NCI-H146 (cell line): Measurements from ENCODE around the gene TAS2R41.
"Not testable (repeated sequence)": the region's sequence is repeated elsewhere in the genome, so short reads cannot be mapped to it uniquely, and the experiment has no call there.

Source experiments
- DNase-seq: peaks from one replicate; lab custom pipeline; 2025; lab: John Stamatoyannopoulos, UW

The TAS2R41 gene

DNA sequence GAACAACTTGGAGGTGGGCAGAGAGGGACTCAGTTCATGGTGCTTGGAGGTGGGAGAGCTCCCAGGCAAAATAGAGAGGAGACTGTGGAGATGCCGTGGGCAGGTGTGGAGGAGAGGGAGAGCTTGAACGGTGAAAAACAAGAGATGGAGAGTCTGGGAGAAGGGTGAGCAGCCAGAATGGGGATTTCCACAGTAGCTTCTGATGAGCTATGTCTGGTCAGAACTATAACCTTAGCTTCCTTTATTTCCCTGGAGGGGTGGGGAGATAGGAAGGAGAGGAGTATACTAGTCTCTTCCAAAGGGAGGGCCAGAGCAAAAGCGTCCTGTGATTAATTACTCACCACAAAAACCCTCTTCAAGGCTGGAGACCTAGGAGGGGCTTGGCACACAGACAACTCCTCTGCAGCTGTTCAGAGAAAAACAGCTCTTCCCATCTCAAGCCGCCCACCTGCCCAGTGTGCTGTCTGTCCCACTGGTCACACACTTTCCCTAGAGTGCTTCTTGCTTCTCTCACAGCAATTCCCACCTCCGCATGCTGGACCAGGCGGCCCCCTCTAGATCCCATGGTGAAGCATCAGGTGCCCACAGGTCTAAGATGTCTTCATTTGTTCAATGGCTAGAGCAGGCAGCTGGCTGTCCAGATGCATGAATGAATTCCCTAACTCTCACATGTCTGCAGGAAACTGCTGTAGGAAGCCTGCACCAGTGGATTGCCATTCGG lies 41.9 kb downstream of the TAS2R41 start:
- DNase-seq, result no peak

DNA sequence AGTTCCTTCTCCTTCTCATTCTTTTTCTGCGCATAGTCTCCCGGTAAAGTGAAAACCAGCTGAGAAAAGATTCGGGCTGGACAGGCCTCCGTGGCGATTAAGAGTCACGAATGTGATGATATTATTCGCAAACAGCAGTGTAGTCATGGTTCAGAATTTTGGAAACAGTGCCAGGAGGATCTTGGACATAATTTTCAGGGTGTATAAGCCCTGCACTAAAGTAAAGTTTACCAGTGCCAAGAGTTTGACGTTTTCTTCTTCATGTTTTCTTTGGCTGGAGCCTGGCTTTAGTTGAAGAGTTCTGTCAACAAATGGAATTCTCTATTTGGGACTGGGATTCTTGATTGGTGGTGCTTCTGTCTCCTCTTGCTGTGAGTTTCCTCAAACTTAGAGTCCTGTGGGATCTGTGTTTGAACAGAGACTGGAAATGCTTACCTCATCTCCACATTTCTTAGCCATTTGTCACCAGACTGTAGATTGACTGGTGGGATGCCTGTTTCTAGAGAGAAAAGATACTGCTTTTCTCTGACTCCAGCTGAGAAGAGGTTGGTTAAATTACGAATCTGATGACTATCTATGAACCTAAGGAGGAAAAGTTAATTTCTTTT lies 44.7 kb downstream of the TAS2R41 start:
- not testable (repeated sequence) for DNase-seq
